OCI-LY1 (cell line): ENCODE measurements around the gene LY6G5C.

Experiments
- H2AFZ ChIP-seq: fragments of 200-600 bp; sonication (generic), shearing (Covaris generic); 2 replicates; pipeline ENCODE4 v1.6.0; 2014; ENCODE audit warnings: antibody characterized with exemption, mild to moderate bottlenecking, low read length
- H3F3A ChIP-seq: fragments of 200-600 bp; sonication (generic), shearing (Covaris generic); 2 replicates; pipeline ENCODE4 v1.6.0; 2014; ENCODE audit warnings: mild to moderate bottlenecking, antibody characterized with exemption, low read length, moderate library complexity; ENCODE audit not compliant: insufficient read depth
- H3K27ac ChIP-seq: fragments of 200-600 bp; sonication (generic); 2 replicates; pipeline ENCODE4 v1.5.1; 2014; ENCODE audit warnings: low read length, mixed run types, mild to moderate bottlenecking, low read depth; ENCODE audit not compliant: poor library complexity, severe bottlenecking
- H3K27me3 ChIP-seq: fragments of 200-600 bp; sonication (generic); 2 replicates; pipeline ENCODE4 v1.6.0; 2014; ENCODE audit warnings: antibody characterized with exemption, mild to moderate bottlenecking, low read length, moderate library complexity; ENCODE audit not compliant: insufficient read depth
- H3K36me3 ChIP-seq: fragments of 200-600 bp; sonication (generic); 2 replicates; pipeline ENCODE4 v1.6.1; 2014; ENCODE audit warnings: mild to moderate bottlenecking, antibody characterized with exemption, low read length, moderate library complexity, mixed read lengths; ENCODE audit not compliant: insufficient read depth
- H3K4me1 ChIP-seq: fragments of 200-600 bp; sonication (generic); 2 replicates; pipeline ENCODE4 v1.5.1; 2014; ENCODE audit warnings: mild to moderate bottlenecking, low read length, moderate library complexity; ENCODE audit not compliant: insufficient read depth, severe bottlenecking
- H3K4me2 ChIP-seq: fragments of 200-600 bp; sonication (generic), shearing (Covaris generic); 2 replicates; pipeline ENCODE4 v1.6.1; 2014; ENCODE audit warnings: low read length
- H3K4me3 ChIP-seq: fragments of 200-600 bp; sonication (generic); 2 replicates; pipeline ENCODE4 v1.5.1; 2014; ENCODE audit warnings: low read length, low read depth, mild to moderate bottlenecking, mixed read lengths; ENCODE audit not compliant: poor library complexity, severe bottlenecking
- H3K79me2 ChIP-seq: fragments of 200-600 bp; shearing (Covaris generic); 2 replicates; pipeline ENCODE4 v1.6.1; 2016; ENCODE audit warnings: mixed run types, low read length, mixed read lengths; ENCODE audit not compliant: insufficient read depth
- H3K9ac ChIP-seq: fragments of 200-600 bp; sonication (generic), shearing (Covaris generic); 2 replicates; pipeline ENCODE4 v1.6.1; 2014; ENCODE audit warnings: mild to moderate bottlenecking, low read length, mixed read lengths
- H3K9me2 ChIP-seq: fragments of 200-600 bp; sonication (generic), shearing (Covaris generic); 2 replicates; pipeline ENCODE4 v1.6.1; 2014; ENCODE audit warnings: low read depth, mild to moderate bottlenecking, low read length, mixed read lengths
- H3K9me3 ChIP-seq: fragments of 200-600 bp; shearing (Covaris generic); 2 replicates; pipeline ENCODE4 v1.6.1; 2014; ENCODE audit warnings: low read length, mixed read lengths
- H4K20me1 ChIP-seq: fragments of 200-600 bp; sonication (generic), shearing (Covaris generic); 2 replicates; pipeline ENCODE4 v1.6.0; 2016; ENCODE audit warnings: mild to moderate bottlenecking, low read length; ENCODE audit not compliant: insufficient read depth
- CTCF ChIP-seq: fragments of 200-600 bp; sonication (generic), shearing (Covaris generic); IDR thresholded peaks from 2 replicates; pipeline ENCODE4 v1.5.1; 2017; ENCODE audit warnings: mild to moderate bottlenecking, antibody characterized with exemption, low read length, moderate library complexity, mixed read lengths
- EZH2 ChIP-seq: fragments of 200-600 bp; sonication (generic), shearing (Covaris generic); IDR thresholded peaks from 2 replicates; pipeline ENCODE4 v1.8.0; 2017; ENCODE audit warnings: borderline replicate concordance, mixed run types, mild to moderate bottlenecking, antibody characterized with exemption, low read length, moderate library complexity, mixed read lengths

The LY6G5C gene, protein sequence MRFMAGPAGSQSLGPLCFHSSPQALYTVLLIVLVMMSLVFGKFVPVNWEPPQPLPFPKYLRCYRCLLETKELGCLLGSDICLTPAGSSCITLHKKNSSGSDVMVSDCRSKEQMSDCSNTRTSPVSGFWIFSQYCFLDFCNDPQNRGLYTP

DNA sequence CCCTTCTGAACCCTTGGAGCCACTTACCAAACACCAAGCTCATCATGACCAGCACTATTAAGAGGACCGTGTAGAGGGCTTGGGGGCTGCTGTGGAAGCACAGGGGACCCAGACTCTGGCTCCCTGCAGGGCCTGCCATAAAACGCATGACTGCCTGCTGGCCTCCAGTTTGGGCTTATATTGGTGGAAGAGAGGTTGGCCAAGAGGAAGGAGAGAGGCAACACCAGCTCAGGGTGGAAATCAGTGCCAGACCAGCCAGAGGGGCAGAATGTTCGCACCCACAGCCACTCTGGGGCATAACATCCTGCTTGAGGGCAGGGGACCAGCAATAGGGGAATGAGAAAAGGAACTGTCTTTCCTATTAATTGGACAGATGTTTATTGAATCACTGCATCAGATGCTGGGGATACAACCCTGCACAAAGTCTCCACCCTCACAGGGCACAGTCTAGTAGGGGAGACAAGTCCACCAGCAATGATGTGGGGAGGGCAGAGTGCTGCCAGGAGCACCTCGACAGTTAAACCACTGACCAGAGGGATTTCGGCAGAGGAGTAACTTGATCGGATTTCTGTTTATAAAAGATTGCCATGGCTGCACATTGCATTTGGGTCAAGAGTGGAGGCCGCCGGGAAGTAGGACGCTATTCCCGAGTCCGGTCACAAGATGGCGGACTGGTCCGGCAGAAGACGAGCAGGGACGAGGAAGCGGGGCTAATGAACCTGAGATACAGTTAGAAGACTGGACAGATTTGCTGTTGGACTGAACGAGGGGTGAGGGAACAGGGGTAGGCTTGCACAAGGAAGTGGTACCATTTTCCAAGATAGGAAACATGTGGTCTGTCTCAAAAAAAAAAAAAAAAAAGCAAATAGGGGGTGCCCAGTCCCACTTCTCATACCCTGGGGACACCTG lies at the start of gene LY6G5C:
Gene LY6G5C (minus strand): TSS at position 842 of the 909 bp plus-strand sequence. CDS start 694 bp downstream, at position 148.
- Histone ChIP-seq H4K20me1 (no peaks in the 10 kb centered on the region), H3K4me1 (peaks cover 16% of the 10 kb centered on the region), H3K9me2 (no peaks in the 10 kb centered on the region), H3K9me3 (no peaks in the 10 kb centered on the region), H3F3A (no peaks in the 10 kb centered on the region), H3K27ac (no peak within 1 kb of the TSS), H3K9ac (peak within 1 kb of the TSS; percentile 30; the same call in 1 of the 2 replicates), H3K4me2 (peak within 1 kb of the TSS; percentile 69), H3K79me2 (no peaks in the 10 kb centered on the region), H3K4me3 (peak within 1 kb of the TSS; percentile 49), H2AFZ (no peak within 1 kb of the TSS), H3K27me3 (no peaks in the 10 kb centered on the region), H3K36me3 (no peaks in the 10 kb centered on the region)
- TF ChIP-seq EZH2: no peak
- TF ChIP-seq CTCF: peak; percentile 52

DNA sequence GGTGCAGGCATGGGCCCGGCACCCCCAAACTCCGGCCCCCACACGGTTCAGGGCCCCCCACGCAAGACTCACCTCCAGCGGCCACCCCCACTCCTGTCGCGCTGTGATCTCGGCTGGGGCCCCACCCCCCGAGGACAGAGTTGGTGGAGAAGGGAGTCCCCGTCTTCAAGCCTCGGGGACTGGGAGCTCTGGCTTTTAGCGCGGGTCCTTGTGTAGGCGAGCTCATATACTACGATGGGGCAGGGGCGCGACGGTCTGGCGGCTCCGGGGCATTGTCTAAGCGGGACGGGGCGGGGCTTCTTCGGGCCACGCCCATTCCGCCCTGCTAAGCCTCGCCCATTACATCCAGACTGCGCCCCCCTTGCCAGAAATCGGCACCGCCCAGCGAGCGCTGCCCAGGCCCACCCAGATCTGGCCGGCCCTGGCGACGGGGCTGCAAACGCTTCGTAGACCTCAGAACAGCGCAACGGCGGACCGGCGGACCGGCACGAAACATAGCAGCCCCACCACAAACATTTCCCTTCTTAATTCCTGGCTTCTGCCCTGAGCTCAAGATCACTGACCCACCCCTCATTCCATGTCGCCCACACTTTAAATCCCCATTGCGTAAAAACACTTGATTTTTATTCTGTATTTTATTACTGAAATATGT lies 49.2 kb upstream of the LY6G5C start:
- H3K4me3 ChIP-seq: peak overlapping the region; percentile 72
- H3K36me3 ChIP-seq: peaks cover 44% of the 10 kb centered on the region
- no peaks in the 10 kb centered on the region for H3K27me3 ChIP-seq
- peak overlapping the region; percentile 42 for H3K27ac ChIP-seq
- H4K20me1 ChIP-seq: no peaks in the 10 kb centered on the region
- no peaks in the 10 kb centered on the region for H3K79me2 ChIP-seq
- H2AFZ ChIP-seq: no peak overlapping the region
- H3K9ac ChIP-seq: peak overlapping the region; percentile 64
- H3K9me2 ChIP-seq: no peaks in the 10 kb centered on the region
- no peaks in the 10 kb centered on the region for H3K9me3 ChIP-seq
- peak overlapping the region; percentile 92 for H3K4me2 ChIP-seq
- TF ChIP-seq CTCF: 0 out of 2 replicates have a peak, but pooled peaks have one; percentile 9
- TF ChIP-seq EZH2: no peak
- peaks cover 13% of the 10 kb centered on the region for H3F3A ChIP-seq
- peaks cover 47% of the 10 kb centered on the region for H3K4me1 ChIP-seq

GRCh38 chr6:31729515-31729978 lies 48.7 kb upstream of the LY6G5C start:
- H3K9me3 ChIP-seq: no peaks in the 10 kb centered on the region
- H3K79me2 ChIP-seq: no peaks in the 10 kb centered on the region
- H4K20me1 ChIP-seq: no peaks in the 10 kb centered on the region
- H3K9me2 ChIP-seq: no peaks in the 10 kb centered on the region
- H3K4me3 ChIP-seq: peak overlapping the region; percentile 72
- TF ChIP-seq CTCF: no peak; the same call in 1 of the 2 replicates
- TF ChIP-seq EZH2: no peak
- peak overlapping the region; percentile 42 for H3K27ac ChIP-seq
- peaks cover 41% of the 10 kb centered on the region for H3K4me1 ChIP-seq
- no peaks in the 10 kb centered on the region for H3K27me3 ChIP-seq
- H3F3A ChIP-seq: peaks cover 13% of the 10 kb centered on the region
- no peak overlapping the region for H2AFZ ChIP-seq
- H3K36me3 ChIP-seq: peaks cover 44% of the 10 kb centered on the region
- H3K9ac ChIP-seq: peak overlapping the region; percentile 64
- peak overlapping the region; percentile 92 for H3K4me2 ChIP-seq
